ENCODE data around the gene ZMYND11.

DNA sequence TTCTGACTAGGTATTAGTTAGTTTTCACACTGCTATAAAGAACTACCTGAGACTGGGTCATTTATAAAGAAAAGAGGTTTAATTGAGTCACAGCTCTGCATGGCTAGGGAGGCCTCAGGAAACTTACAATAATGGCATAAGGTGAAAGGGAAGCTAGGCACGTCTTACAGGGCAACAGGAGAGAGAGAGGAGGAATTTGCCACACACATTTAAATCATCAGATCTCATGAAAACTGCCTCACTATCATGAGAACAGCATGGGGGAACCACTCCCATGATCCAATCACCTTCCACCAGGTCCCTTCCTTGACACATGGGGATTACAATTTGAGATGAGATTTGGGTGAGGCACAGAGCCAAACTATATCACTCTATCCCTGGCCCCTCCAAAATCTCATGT lies 40.6 kb upstream of the ZMYND11 start:
- TF ChIP-seq CTCF (conservative IDR thresholded peaks at IDR 0.05 in 1 of 2, IDR thresholded peaks at IDR 0.05 in 1 of 2; ENCODE audit: low read depth in 1 of 2, low read length in 2 of 2): no peak
- TF ChIP-seq EZH2 (IDR thresholded peaks at IDR 0.05; ENCODE audit: low read length, missing control alignments): no peak
